Diencephalon (tissue), 1 donor: ENCODE measurements around the gene ZNF8. TPM values are rescaled to one million over a fixed set of nuclear protein-coding genes. Genes with fewer than 3 reads are reported as not detected.

Source experiments
- small RNA-seq: library from RNA; depleted of rRNA; stranded (forward); fragments of <200 nt; gene quantifications from one replicate; pipeline ENCODE3, GENCODE V24; 2014
- total RNA-seq: library from RNA; depleted of rRNA; stranded (reverse); fragments of >200 nt; gene quantifications from one replicate; pipeline ENCODE4 v1.2.3, GENCODE V29; 2014

ZNF8 gene
- 14.1 TPM for total RNA-seq

GRCh38 chr19:58278541-58279041, at the start of gene ZNF8:
ZNF8 (plus strand) TSS chr19:58278955; CDS start chr19:58279082, 127 bp downstream.

GRCh38 chr19:58305065-58305931, 26.5 kb downstream of the ZNF8 start, which contains the start of gene ERVK3-1:
ERVK3-1 (plus strand) TSS chr19:58305377; CDS start chr19:58312169, 6,792 bp downstream.

GRCh38 chr19:58326914-58327726, 48.4 kb downstream of the ZNF8 start, which contains the start of gene ZSCAN22:
ZSCAN22 (plus strand) TSS chr19:58326994; CDS start chr19:58334803, 7,809 bp downstream.

Small RNA genes lying within 50 kb of the gene (small RNA-seq; reads per million reads assigned to genes)
- gene MIR6806 = 0.26 reads per million, percentile 9 among the genes with 10 or more reads in this experiment

Other genes starting within 250 kb of the ZNF8 start
- gene ZSCAN1, start 244.9 kb upstream of the ZNF8 start, total RNA-seq = 1.6 TPM
- gene ZNF135, start 219.7 kb upstream of the ZNF8 start, total RNA-seq = 13.4 TPM
- gene ZSCAN18, start 180.7 kb upstream of the ZNF8 start, total RNA-seq = 126 TPM
- gene ZNF329, start 128.2 kb upstream of the ZNF8 start, total RNA-seq = 34.8 TPM
- 20.8 TPM for gene ZNF274, start 95.9 kb upstream of the ZNF8 start, total RNA-seq
- gene ZNF544, start 50.0 kb upstream of the ZNF8 start, total RNA-seq = 62.3 TPM
- gene ERVK3-1, start 26.4 kb downstream of the ZNF8 start, total RNA-seq = 27.9 TPM
- gene ZSCAN22, start 48.0 kb downstream of the ZNF8 start, total RNA-seq = 2.5 TPM
- gene A1BG, start 74.5 kb downstream of the ZNF8 start, total RNA-seq = 1.2 TPM
- 6.2 TPM for gene ZNF497, start 83.8 kb downstream of the ZNF8 start, total RNA-seq
- gene ZNF837, start 102.1 kb downstream of the ZNF8 start, total RNA-seq = 1.2 TPM
- gene RPS5, start 108.3 kb downstream of the ZNF8 start, total RNA-seq = 1,092 TPM
- gene RNF225, start 116.7 kb downstream of the ZNF8 start, total RNA-seq = not detected
- gene ZNF584, start 129.7 kb downstream of the ZNF8 start, total RNA-seq = 21.0 TPM
- gene ZNF132, start 161.2 kb downstream of the ZNF8 start, total RNA-seq = 14.1 TPM
- 17.5 TPM for gene ZNF324B, start 172.7 kb downstream of the ZNF8 start, total RNA-seq
- 23.3 TPM for gene ZNF324, start 188.1 kb downstream of the ZNF8 start, total RNA-seq
- gene ZNF446, start 197.4 kb downstream of the ZNF8 start, total RNA-seq = 8.8 TPM
- gene SLC27A5, start 233.0 kb downstream of the ZNF8 start, total RNA-seq = 9.5 TPM
- gene ZBTB45, start 240.9 kb downstream of the ZNF8 start, total RNA-seq = 8.8 TPM